Measurements from ENCODE around the gene CA9.
"Not testable (repeated sequence)": the region's sequence is repeated elsewhere in the genome, so short reads cannot be mapped to it uniquely, and the experiment has no call there.

DNA sequence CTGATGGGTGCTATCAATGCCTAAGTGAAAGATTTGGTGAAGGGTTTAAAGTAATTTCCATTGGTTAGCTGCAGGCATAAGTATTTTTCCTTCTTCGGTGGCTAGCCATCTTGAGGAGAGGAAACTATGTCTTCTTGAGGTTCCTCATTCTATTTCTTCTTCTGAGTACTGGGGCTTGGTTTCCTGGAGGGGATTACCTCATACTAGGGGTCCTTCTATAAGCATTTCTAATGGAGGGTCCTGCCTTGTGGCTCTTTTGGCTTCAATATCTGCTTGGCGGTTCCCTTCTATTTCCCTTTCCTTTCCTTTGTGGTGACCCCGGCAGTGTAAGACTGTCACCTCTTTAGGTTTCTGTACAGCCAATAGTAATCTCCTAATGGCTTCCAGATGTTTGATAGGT, 32.2 kb upstream of the CA9 start:
- TF ChIP-seq, protein P1, sequence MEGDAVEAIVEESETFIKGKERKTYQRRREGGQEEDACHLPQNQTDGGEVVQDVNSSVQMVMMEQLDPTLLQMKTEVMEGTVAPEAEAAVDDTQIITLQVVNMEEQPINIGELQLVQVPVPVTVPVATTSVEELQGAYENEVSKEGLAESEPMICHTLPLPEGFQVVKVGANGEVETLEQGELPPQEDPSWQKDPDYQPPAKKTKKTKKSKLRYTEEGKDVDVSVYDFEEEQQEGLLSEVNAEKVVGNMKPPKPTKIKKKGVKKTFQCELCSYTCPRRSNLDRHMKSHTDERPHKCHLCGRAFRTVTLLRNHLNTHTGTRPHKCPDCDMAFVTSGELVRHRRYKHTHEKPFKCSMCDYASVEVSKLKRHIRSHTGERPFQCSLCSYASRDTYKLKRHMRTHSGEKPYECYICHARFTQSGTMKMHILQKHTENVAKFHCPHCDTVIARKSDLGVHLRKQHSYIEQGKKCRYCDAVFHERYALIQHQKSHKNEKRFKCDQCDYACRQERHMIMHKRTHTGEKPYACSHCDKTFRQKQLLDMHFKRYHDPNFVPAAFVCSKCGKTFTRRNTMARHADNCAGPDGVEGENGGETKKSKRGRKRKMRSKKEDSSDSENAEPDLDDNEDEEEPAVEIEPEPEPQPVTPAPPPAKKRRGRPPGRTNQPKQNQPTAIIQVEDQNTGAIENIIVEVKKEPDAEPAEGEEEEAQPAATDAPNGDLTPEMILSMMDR (IDR thresholded peaks at IDR 0.05): not testable (repeated sequence)
- not testable (repeated sequence) for TF ChIP-seq POLR2A (IDR thresholded peaks at IDR 0.05)
